B cell (primary cell): ENCODE data around the gene FGF4. TPM values are rescaled to one million over a fixed set of nuclear protein-coding genes. Genes with fewer than 3 reads are reported as not detected.

Experiments used
- ATAC-seq: fragments of 200-7000 bp; cut with Tn5 transposase; one replicate; pipeline ENCODE4 v1.10.0; 2021; ENCODE audit warnings: low read depth, mild to moderate bottlenecking, moderate number of reproducible peaks, moderate library complexity
- CTCF ChIA-PET: fragments of 350-600 bp; sonication (Branson Sonifier 250); formaldehyde crosslinking; loops from one replicate; lab custom pipeline; 2021; ENCODE audit warnings: antibody characterized with exemption, inconsistent platforms; lab: Charles Lee
- POLR2A ChIA-PET: fragments of 350-600 bp; sonication (Branson Sonifier 250); formaldehyde crosslinking; loops from one replicate; lab custom pipeline; 2021; ENCODE audit warnings: antibody characterized with exemption; lab: Charles Lee
- DNase-seq: peaks from one replicate; pipeline ENCODE4 v3.0.0; 2013
- H2AFZ ChIP-seq: 2 replicates; pipeline ENCODE4 v1.6.1; 2012; ENCODE audit warnings: mild to moderate bottlenecking, low read depth, low read length; ENCODE audit not compliant: insufficient read depth, poor library complexity, severe bottlenecking
- H3K27ac ChIP-seq, 2 donors: 1 replicate in 1 of 2; 2 replicates in 1 of 2; pipeline ENCODE4 v1.5.1; 2012 to 2013; ENCODE audit warnings: low read length in 2 of 2, mild to moderate bottlenecking in 2 of 2, moderate library complexity in 1 of 2
- H3K27me3 ChIP-seq, 4 experiments: fragments of 200-600 bp in 1 of 4; sonication (generic) in 1 of 4; replicated peaks in 1 of 4; 1 replicate in 2 of 4; 2 replicates in 2 of 4; pipeline versions ENCODE4 v1.6.1 to v1.7.0; 2013 to 2016; ENCODE audit warnings: low read length in 3 of 4, mild to moderate bottlenecking in 2 of 4, mixed read lengths in 1 of 4, moderate library complexity in 1 of 4; ENCODE audit not compliant: insufficient read depth in 4 of 4, control insufficient read depth in 3 of 4; ENCODE audit errors: control extremely low read depth in 1 of 4
- H3K36me3 ChIP-seq, 2 experiments: replicated peaks in 1 of 2; 1 replicate in 1 of 2; 2 replicates in 1 of 2; pipeline versions ENCODE4 v1.6.1 to v1.7.1; 2013; ENCODE audit warnings: low read length in 1 of 2; ENCODE audit not compliant: insufficient read depth in 2 of 2, control insufficient read depth in 1 of 2; ENCODE audit errors: control extremely low read depth in 1 of 2, extremely low read depth in 1 of 2
- H3K4me1 ChIP-seq, 2 donors: fragments of 200-600 bp in 1 of 2; sonication (generic) in 1 of 2; 1 replicate in 1 of 2; 2 replicates in 1 of 2; pipeline versions ENCODE4 v1.5.1 to v1.6.1; 2013 to 2017; ENCODE audit warnings: low read length in 2 of 2; ENCODE audit not compliant: control insufficient read depth in 2 of 2, insufficient read depth in 2 of 2
- H3K4me2 ChIP-seq: replicated peaks from 2 replicates; pipeline ENCODE3; 2012; ENCODE audit warnings: mild to moderate bottlenecking, low read depth, low read length; ENCODE audit not compliant: poor library complexity, severe bottlenecking
- H3K4me3 ChIP-seq, 5 experiments: fragments of 200-600 bp in 1 of 5; sonication (generic) in 1 of 5; 1 replicate in 3 of 5; 2 replicates in 2 of 5; pipeline versions ENCODE4 v1.5.1 to v1.7.0; 2011 to 2016; ENCODE audit warnings: low read length in 4 of 5, mild to moderate bottlenecking in 4 of 5, low read depth in 2 of 5, control low read depth in 1 of 5, moderate library complexity in 1 of 5; ENCODE audit not compliant: insufficient read depth in 1 of 5; ENCODE audit errors: control extremely low read depth in 1 of 5, extremely low read depth in 1 of 5
- H3K79me2 ChIP-seq: fragments of 200-600 bp; sonication (generic); one replicate; pipeline ENCODE4 v1.6.0; 2016; ENCODE audit warnings: low read length; ENCODE audit not compliant: control insufficient read depth, insufficient read depth
- H3K9ac ChIP-seq: fragments of 200-600 bp; sonication (generic); 2 replicates; pipeline ENCODE4 v1.6.1; 2017; ENCODE audit warnings: mild to moderate bottlenecking, low read length, moderate library complexity
- H3K9me3 ChIP-seq, 3 donors: one replicate each; pipeline versions ENCODE4 v1.6.1 to v1.7.1; 2013; ENCODE audit warnings: low read length in 2 of 3; ENCODE audit not compliant: control insufficient read depth in 2 of 3, insufficient read depth in 1 of 3; ENCODE audit errors: control extremely low read depth in 1 of 3
- H4K20me1 ChIP-seq: 2 replicates; pipeline ENCODE4 v1.6.0; 2012; ENCODE audit warnings: mild to moderate bottlenecking, low read length; ENCODE audit not compliant: insufficient read depth, control insufficient read depth, poor library complexity, severe bottlenecking
- H3K27ac Mint-ChIP-seq: one replicate; pipeline ENCODE4 v1.8.0; 2021; ENCODE audit warnings: mixed read lengths
- H3K27me3 Mint-ChIP-seq: one replicate; pipeline ENCODE4 v1.8.0; 2021; ENCODE audit warnings: mixed read lengths
- H3K4me1 Mint-ChIP-seq: one replicate; pipeline ENCODE4 v1.8.0; 2021; ENCODE audit warnings: mixed read lengths
- H3K4me3 Mint-ChIP-seq: one replicate; pipeline ENCODE4 v1.8.0; 2021; ENCODE audit warnings: mixed read lengths
- H3K9me3 Mint-ChIP-seq: one replicate; pipeline ENCODE4 v1.8.0; 2022; ENCODE audit warnings: mixed read lengths; ENCODE audit not compliant: insufficient read depth
- CTCF ChIP-seq: fragments of 200-600 bp; IDR thresholded peaks from one replicate; pipeline ENCODE4 v1.8.0; 2022; ENCODE audit warnings: antibody characterized with exemption, mild to moderate bottlenecking
- EZH2 ChIP-seq: IDR thresholded peaks from 2 replicates; pipeline ENCODE4 v1.6.1; 2012; ENCODE audit warnings: borderline replicate concordance, low read depth, mild to moderate bottlenecking, moderate library complexity, low read length; ENCODE audit not compliant: insufficient read depth, poor library complexity, severe bottlenecking
- WGBS: methylation state at CpG from one replicate; pipeline ENCODE4 v1.1.5; 2013; ENCODE audit warnings: missing lambda C conversion rate; ENCODE audit not compliant: insufficient coverage; 5-methylcytosine and 5-hydroxymethylcytosine counted together
- intact Hi-C: fragments of 100-400 bp; cut with micrococcal nuclease; formaldehyde crosslinking; loops from one replicate; pipeline ENCODE4 v1.10.0; 2022
- polyA plus RNA-seq: library from polyadenylated mRNA; depleted of rRNA; stranded (reverse); fragments of >200 nt; gene quantifications from 2 replicates; pipeline ENCODE4 v1.2.3, GENCODE V29; 2012
- total RNA-seq, 2 donors: library from RNA; stranded (reverse); fragments of 120-200 nt in 1 of 2; gene quantifications; 1 replicate in 1 of 2; 2 replicates in 1 of 2; pipeline versions ENCODE4 v1.2.3 to v1.2.4, GENCODE V29; 2013 to 2022

FGF4 gene
- total and polyA plus RNA-seq, 2 donors (not counting 1 experiment from before 2014, with no cell fraction given) = not detected

- Histone ChIP-seq H3K27me3 (peaks cover 0 to 12% (median 0%) of the 10 kb centered on the region in 4 experiments), H3K4me2 (no peak overlapping the region), H3K4me3 (no peak overlapping the region), H2AFZ (no peak overlapping the region), H3K36me3 (no peaks in the 10 kb centered on the region), H3K9ac (no peak overlapping the region), H3K4me1 (no peaks in the 10 kb centered on the region), H4K20me1 (no peaks in the 10 kb centered on the region), H3K79me2 (no peaks in the 10 kb centered on the region), H3K9me3 (peaks cover 0 to 15% (median 0%) of the 10 kb centered on the region in 3 donors), H3K27ac (no peak overlapping the region)
- no peak overlapping the region for H3K4me3 Mint-ChIP-seq
- ATAC-seq = no peak
- no peaks in the 10 kb centered on the region for H3K9me3 Mint-ChIP-seq
- no peak for TF ChIP-seq EZH2
- no peak for TF ChIP-seq CTCF
- H3K27ac Mint-ChIP-seq = no peak overlapping the region
- 84% methylated on average over 18 of the region's 19 CpGs for WGBS
- H3K27me3 Mint-ChIP-seq = peaks cover 17% of the 10 kb centered on the region
- ChIA-PET CTCF (interaction anchor here (0.7 kb wide), 1 partner anchor 1806 kb away, joined by 4 read pairs; no protein-coding TSS in a partner anchor), POLR2A (no interaction called here)
- intact Hi-C loops = no loop called here
- no peak for DNase-seq
- H3K4me1 Mint-ChIP-seq = no peaks in the 10 kb centered on the region
These were observed 29.8 kb upstream of the FGF4 start for GRCh38 chr11:69804769-69805508.

GRCh38 chr11:69803604-69804218 is 28.6 kb upstream of the FGF4 start:
- ChIA-PET CTCF (no interaction called here), POLR2A (no interaction called here)
- no peak overlapping the region for H3K4me3 Mint-ChIP-seq
- intact Hi-C loops = no loop called here
- DNase-seq (no peak), ATAC-seq (no peak)
- H2AFZ ChIP-seq = no peak overlapping the region
- H3K9ac ChIP-seq = no peak overlapping the region
- H3K27ac ChIP-seq = no peak overlapping the region
- no peaks in the 10 kb centered on the region for H3K36me3 ChIP-seq
- H3K4me2 ChIP-seq = no peak overlapping the region
- peaks cover 0 to 8% (median 0%) of the 10 kb centered on the region in 4 experiments for H3K27me3 ChIP-seq
- no peaks in the 10 kb centered on the region for H3K4me1 ChIP-seq
- no peaks in the 10 kb centered on the region for H3K9me3 Mint-ChIP-seq
- no peaks in the 10 kb centered on the region for H4K20me1 ChIP-seq
- peaks cover 10% of the 10 kb centered on the region for H3K27me3 Mint-ChIP-seq
- H3K9me3 ChIP-seq = peaks cover 0 to 19% (median 0%) of the 10 kb centered on the region in 3 donors
- no peak overlapping the region for H3K4me3 ChIP-seq
- no peak overlapping the region for H3K27ac Mint-ChIP-seq
- no peaks in the 10 kb centered on the region for H3K79me2 ChIP-seq
- TF ChIP-seq CTCF = no peak
- TF ChIP-seq EZH2 = no peak
- H3K4me1 Mint-ChIP-seq = no peaks in the 10 kb centered on the region
